Measurements from ENCODE around the gene KCNK6. TPM values are rescaled to one million over a fixed set of nuclear protein-coding genes. Genes with fewer than 3 reads are reported as not detected.

KCNK6 gene
- total RNA-seq, 1 experiment from 2014 or later = 6.5 TPM

- Mint-ChIP-seq H3K4me1 (peaks cover 14 to 18% of the 10 kb centered on the region in 2 experiments), H3K36me3 (ENCODE audit: insufficient read depth in 1 of 3, low read depth in 3 of 3) (peaks cover 22 to 41% (median 32%) of the 10 kb centered on the region in 3 experiments; a peak in 6 of 7 replicates), H3K27ac (no peak overlapping the region), H3K4me3 (peak overlapping the region; percentile 40 to 99), H3K9me3 (no peaks in the 10 kb centered on the region), H3K27me3 (ENCODE audit: low read depth) (peaks cover 11% of the 10 kb centered on the region)
- no peak overlapping the region for H3K27ac ChIP-seq (ENCODE audit: insufficient read length, low read depth, low read length)
- H3K14ac ChIP-seq (ENCODE audit: insufficient read depth, low read length) = no peak overlapping the region
- H2BK120ac ChIP-seq (ENCODE audit: low read depth, low read length, poor library complexity, severe bottlenecking) = no peak overlapping the region
- no peak overlapping the region for H2AFZ ChIP-seq (ENCODE audit: low read length)
- no peak overlapping the region for H4K91ac ChIP-seq (ENCODE audit: insufficient read length, low read depth, low read length)
- H3K23me2 ChIP-seq (ENCODE audit: insufficient read length, low read depth, low read length, poor library complexity, severe bottlenecking) = peaks cover 12% of the 10 kb centered on the region
- H3K18ac ChIP-seq (ENCODE audit: insufficient read length, low read depth, low read length) = no peak overlapping the region
- H4K5ac ChIP-seq (ENCODE audit: insufficient read length, low read depth, low read length) = no peak overlapping the region
- peaks cover 16% of the 10 kb centered on the region; the same call in 1 of the 2 replicates for H3K79me2 ChIP-seq (ENCODE audit: insufficient read depth, low read length)
- no peak overlapping the region for H3K23ac ChIP-seq (ENCODE audit: insufficient read length, low read depth, low read length)
- no peaks in the 10 kb centered on the region for H3K4me1 ChIP-seq (ENCODE audit: insufficient read depth, low read length)
- H2BK12ac ChIP-seq (ENCODE audit: insufficient read length, low read depth, low read length) = no peak overlapping the region
- no peak overlapping the region for H3K56ac ChIP-seq (ENCODE audit: insufficient read length, low read depth, low read length)
- no peak overlapping the region for H2BK5ac ChIP-seq (ENCODE audit: insufficient read length, low read length)
- no peak overlapping the region for H4K8ac ChIP-seq (replicated peaks; ENCODE audit: insufficient read length, low read depth, low read length)
- DNase-seq = no peak
- H3K4ac ChIP-seq (ENCODE audit: low read depth, low read length) = no peak overlapping the region
- H2BK15ac ChIP-seq (ENCODE audit: low read depth, low read length) = no peak overlapping the region
- no peak overlapping the region for H3T11ph ChIP-seq (ENCODE audit: low read length)
- peaks cover 3% of the 10 kb centered on the region for H4K20me1 ChIP-seq (ENCODE audit: control insufficient read depth, insufficient read depth, insufficient read length)
- no peak overlapping the region for H3K4me2 ChIP-seq (ENCODE audit: insufficient read depth, insufficient read length, low read length)
- peaks cover 12% of the 10 kb centered on the region for H3K79me1 ChIP-seq (ENCODE audit: insufficient read depth, low read depth, low read length, poor library complexity, severe bottlenecking)
- no peak overlapping the region for H2AK5ac ChIP-seq (ENCODE audit: insufficient read length, low read length)
- no peak overlapping the region for H3K9ac ChIP-seq (ENCODE audit: extremely low read depth, insufficient read length, low read length)
- no peaks in the 10 kb centered on the region for H3K27me3 ChIP-seq (ENCODE audit: insufficient read depth, low read length)
- TF ChIP-seq, protein P1, sequence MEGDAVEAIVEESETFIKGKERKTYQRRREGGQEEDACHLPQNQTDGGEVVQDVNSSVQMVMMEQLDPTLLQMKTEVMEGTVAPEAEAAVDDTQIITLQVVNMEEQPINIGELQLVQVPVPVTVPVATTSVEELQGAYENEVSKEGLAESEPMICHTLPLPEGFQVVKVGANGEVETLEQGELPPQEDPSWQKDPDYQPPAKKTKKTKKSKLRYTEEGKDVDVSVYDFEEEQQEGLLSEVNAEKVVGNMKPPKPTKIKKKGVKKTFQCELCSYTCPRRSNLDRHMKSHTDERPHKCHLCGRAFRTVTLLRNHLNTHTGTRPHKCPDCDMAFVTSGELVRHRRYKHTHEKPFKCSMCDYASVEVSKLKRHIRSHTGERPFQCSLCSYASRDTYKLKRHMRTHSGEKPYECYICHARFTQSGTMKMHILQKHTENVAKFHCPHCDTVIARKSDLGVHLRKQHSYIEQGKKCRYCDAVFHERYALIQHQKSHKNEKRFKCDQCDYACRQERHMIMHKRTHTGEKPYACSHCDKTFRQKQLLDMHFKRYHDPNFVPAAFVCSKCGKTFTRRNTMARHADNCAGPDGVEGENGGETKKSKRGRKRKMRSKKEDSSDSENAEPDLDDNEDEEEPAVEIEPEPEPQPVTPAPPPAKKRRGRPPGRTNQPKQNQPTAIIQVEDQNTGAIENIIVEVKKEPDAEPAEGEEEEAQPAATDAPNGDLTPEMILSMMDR (conservative IDR thresholded peaks at IDR 0.05) = no peak
- H3K9me3 ChIP-seq (ENCODE audit: control insufficient read depth, low read depth, low read length) = no peaks in the 10 kb centered on the region
- no peak overlapping the region for H2BK20ac ChIP-seq (ENCODE audit: low read depth, low read length, poor library complexity, severe bottlenecking)
- no CpG with 5 or more reads among the region's 3 CpGs for WGBS (ENCODE audit: extremely low coverage, insufficient read length, low lambda C conversion rate)
These were observed 56.9 kb downstream of the KCNK6 start for GRCh38 chr19:38376576-38376975.

Measured in H9 (cell line).